Esophagus muscularis mucosa (tissue), 4 donors: ENCODE results near the gene ATF6B. TPM values are rescaled to one million over a fixed set of nuclear protein-coding genes. Genes with fewer than 3 reads are reported as not detected.

Experiments used
- DNase-seq: peaks from one replicate; pipeline ENCODE4 v3.0.0-alpha.2; 2017; ENCODE audit errors: extremely low spot score
- H3K27ac ChIP-seq, 4 donors: fragments of 200-600 bp; sonication (generic); replicated peaks in 1 of 4; 1 replicate in 3 of 4; 2 replicates in 1 of 4; pipeline ENCODE4 v1.5.1; 2016 to 2019; ENCODE audit warnings: mild to moderate bottlenecking in 1 of 4
- H3K27me3 ChIP-seq, 4 donors: fragments of 200-600 bp; sonication (generic); one replicate each; pipeline versions ENCODE4 v1.5.1 to v1.6.0; 2016 to 2019
- H3K36me3 ChIP-seq, 4 donors: fragments of 200-600 bp; sonication (generic); one replicate each; pipeline ENCODE4 v1.5.1; 2016 to 2019
- H3K4me1 ChIP-seq, 4 donors: fragments of 200-600 bp; sonication (generic); one replicate each; pipeline ENCODE4 v1.5.1; 2016 to 2019
- H3K4me3 ChIP-seq, 4 donors: fragments of 200-600 bp; sonication (generic); 1 replicate in 2 of 4; 2 replicates in 2 of 4; pipeline ENCODE4 v1.5.1; 2016 to 2019; ENCODE audit warnings: mild to moderate bottlenecking in 4 of 4, moderate library complexity in 1 of 4
- H3K9me3 ChIP-seq, 4 donors: fragments of 200-600 bp; sonication (generic); 1 replicate in 3 of 4; 2 replicates in 1 of 4; pipeline ENCODE4 v1.5.1; 2016 to 2019
- CTCF ChIP-seq, 3 experiments: fragments of 200-600 bp in 2 of 3; fragments of 450-650 bp in 1 of 3; sonication (generic) in 2 of 3; IDR thresholded peaks; one replicate each; pipeline ENCODE4 v1.5.1; 2017 to 2019; ENCODE audit warnings: antibody characterized with exemption in 3 of 3, mild to moderate bottlenecking in 2 of 3, moderate library complexity in 1 of 3
- EP300 ChIP-seq: sonication (generic); formaldehyde crosslinking; IDR thresholded peaks from one replicate; pipeline ENCODE4 v1.6.1; 2017; ENCODE audit warnings: antibody characterized with exemption
- POLR2A ChIP-seq: fragments of 450-650 bp; IDR thresholded peaks from one replicate; pipeline ENCODE4 v1.6.1; 2017; ENCODE audit warnings: antibody characterized with exemption, moderate library complexity, mild to moderate bottlenecking, low read depth
- POLR2AphosphoS5 ChIP-seq, 2 donors: sonication (generic); formaldehyde crosslinking; IDR thresholded peaks; one replicate each; pipeline ENCODE4 v1.6.1; 2017; ENCODE audit warnings: antibody characterized with exemption in 2 of 2
- WGBS: methylation state at CpG from one replicate; pipeline ENCODE4 v1.1.5; 2018; 5-methylcytosine and 5-hydroxymethylcytosine counted together
- intact Hi-C: fragments of 100-400 bp; cut with DNase I; formaldehyde crosslinking; loops from one replicate; pipeline ENCODE4 v1.15.1; 2023
- total RNA-seq, 4 donors: library from RNA; depleted of rRNA; stranded (reverse); fragments of >200 nt; gene quantifications; one replicate each; pipeline versions ENCODE4 v1.1.0 to v1.2.1, GENCODE V29; 2016

The ATF6B gene
- total RNA-seq, 4 donors from 2014 or later, result 17.7 to 37.4 (median 27.2) TPM

- no peak for DNase-seq
- TF ChIP-seq POLR2A, result no peak
- TF ChIP-seq CTCF (IDR thresholded peaks at IDR 0.05), result no peak
- TF ChIP-seq EP300, result no peak
- TF ChIP-seq POLR2AphosphoS5 (IDR thresholded peaks at IDR 0.05), result no peak
- intact Hi-C loops, result no loop called here
- Histone ChIP-seq H3K4me3 (no peak overlapping the region), H3K9me3 (no peaks in the 10 kb centered on the region), H3K4me1 (peaks cover 12 to 43% (median 40%) of the 10 kb centered on the region in 4 donors), H3K27ac (peak overlapping the region; percentile 59 to 80 (median 72)), H3K27me3 (peaks cover 0 to 5% (median 0%) of the 10 kb centered on the region in 4 donors), H3K36me3 (peaks cover 9 to 82% (median 41%) of the 10 kb centered on the region in 4 donors)
- WGBS, result 72% methylated on average over 6 of the region's 6 CpGs
Measured at GRCh38 chr6:32082478-32082877, 45.6 kb downstream of the ATF6B start.

GRCh38 chr6:32081168-32081990 lies 46.7 kb downstream of the ATF6B start:
- Histone ChIP-seq H3K36me3 (peaks cover 9 to 88% (median 41%) of the 10 kb centered on the region in 4 donors), H3K9me3 (no peaks in the 10 kb centered on the region), H3K27ac (peak overlapping the region; percentile 59 to 80 (median 72)), H3K27me3 (peaks cover 0 to 5% (median 0%) of the 10 kb centered on the region in 4 donors), H3K4me3 (no peak overlapping the region), H3K4me1 (peaks cover 12 to 39% (median 36%) of the 10 kb centered on the region in 4 donors)
- intact Hi-C loops, result no loop called here
- no peak for DNase-seq
- WGBS, result 37% methylated on average over 9 of the region's 22 CpGs
- TF ChIP-seq EP300 (no peak), CTCF (IDR thresholded peaks at IDR 0.05) (no peak), POLR2AphosphoS5 (IDR thresholded peaks at IDR 0.05) (peak; percentile 32 to 34), POLR2A (no peak)

GRCh38 chr6:32079566-32080290 lies 48.3 kb downstream of the ATF6B start:
- no peaks in the 10 kb centered on the region for H3K27me3 ChIP-seq
- H3K27ac ChIP-seq, result peak overlapping the region; percentile 31 to 79 (median 38)
- no peak overlapping the region for H3K4me3 ChIP-seq
- peaks cover 9 to 88% (median 42%) of the 10 kb centered on the region in 4 donors for H3K36me3 ChIP-seq
- H3K9me3 ChIP-seq, result no peaks in the 10 kb centered on the region
- no peak for TF ChIP-seq POLR2A
- no peak for TF ChIP-seq CTCF (IDR thresholded peaks at IDR 0.05)
- TF ChIP-seq EP300, result no peak
- no peak for TF ChIP-seq POLR2AphosphoS5 (IDR thresholded peaks at IDR 0.05)
- no peak for DNase-seq
- intact Hi-C loops, result no loop called here
- WGBS, result 81% methylated on average over 7 of the region's 7 CpGs
- H3K4me1 ChIP-seq, result peaks cover 15 to 41% (median 40%) of the 10 kb centered on the region in 4 donors

- Histone ChIP-seq H3K27ac (peak overlapping the region; percentile 57 to 75 (median 69)), H3K4me3 (no peak overlapping the region), H3K36me3 (peaks cover 6 to 90% (median 46%) of the 10 kb centered on the region in 4 donors), H3K9me3 (no peaks in the 10 kb centered on the region), H3K27me3 (no peaks in the 10 kb centered on the region), H3K4me1 (peaks cover 13 to 30% (median 29%) of the 10 kb centered on the region in 4 donors)
- TF ChIP-seq EP300 (no peak), POLR2AphosphoS5 (IDR thresholded peaks at IDR 0.05) (peak; percentile 61 to 65), POLR2A (no peak), CTCF (IDR thresholded peaks at IDR 0.05) (no peak)
- intact Hi-C loops, result no loop called here
- no peak for DNase-seq
- WGBS, result 38% methylated on average over 12 of the region's 12 CpGs
Measured at GRCh38 chr6:32076321-32076809, 51.7 kb downstream of the ATF6B start.
